ENCODE results near the gene PTPRD.

The PTPRD gene

GRCh38 chr9:9746826-9747225 lies 866.0 kb downstream of the PTPRD start:
- DNase-seq = no peak

- no peak for DNase-seq
These were observed 869.0 kb downstream of the PTPRD start for GRCh38 chr9:9743822-9744221.

GRCh38 chr9:9730174-9730573 lies 882.6 kb downstream of the PTPRD start:
- DNase-seq = no peak

- DNase-seq = no peak
These were observed 883.7 kb downstream of the PTPRD start for GRCh38 chr9:9729082-9729481.

GRCh38 chr9:9719373-9720112 lies 893.3 kb downstream of the PTPRD start:
- DNase-seq = no peak

GRCh38 chr9:9718691-9719090 lies 894.1 kb downstream of the PTPRD start:
- DNase-seq = no peak

- no peak for DNase-seq
These were observed 933.4 kb downstream of the PTPRD start for GRCh38 chr9:9679433-9679832.

- no peak for DNase-seq
These were observed 938.3 kb downstream of the PTPRD start for GRCh38 chr9:9674461-9674860.

- DNase-seq = no peak
These were observed 942.3 kb downstream of the PTPRD start for GRCh38 chr9:9670454-9670853.

GRCh38 chr9:9645006-9645405 lies 967.8 kb downstream of the PTPRD start:
- no peak for DNase-seq

- DNase-seq = no peak
These were observed 981.5 kb downstream of the PTPRD start for GRCh38 chr9:9631284-9631683.

- no peak for DNase-seq
These were observed 987.6 kb downstream of the PTPRD start for GRCh38 chr9:9625248-9625647.

GRCh38 chr9:9623506-9623905 lies 989.3 kb downstream of the PTPRD start:
- DNase-seq = no peak

- no peak for DNase-seq
These were observed 991.4 kb downstream of the PTPRD start for GRCh38 chr9:9621355-9621940.

- DNase-seq = no peak
These were observed 992.1 kb downstream of the PTPRD start for GRCh38 chr9:9620736-9621135.

GRCh38 chr9:9615086-9615485 lies 997.7 kb downstream of the PTPRD start:
- DNase-seq = no peak

- no peak for DNase-seq
These were observed 998.2 kb downstream of the PTPRD start for GRCh38 chr9:9614607-9615006.

- no peak for DNase-seq
These were observed 1000.0 kb downstream of the PTPRD start for GRCh38 chr9:9612755-9613154.

GRCh38 chr9:9612270-9612669 lies 1000.5 kb downstream of the PTPRD start:
- peak; percentile 57 to 88 (median 59) for DNase-seq

GRCh38 chr9:9605681-9606080 lies 1007.1 kb downstream of the PTPRD start:
- no peak for DNase-seq

- DNase-seq = no peak
These were observed 1009.5 kb downstream of the PTPRD start for GRCh38 chr9:9603345-9603744.

- DNase-seq = no peak
These were observed 1014.1 kb downstream of the PTPRD start for GRCh38 chr9:9598723-9599122.

GRCh38 chr9:9592104-9592503 lies 1020.7 kb downstream of the PTPRD start:
- no peak for DNase-seq

GRCh38 chr9:9585920-9586319 lies 1026.9 kb downstream of the PTPRD start:
- DNase-seq = no peak

GRCh38 chr9:9574080-9574479 lies 1038.7 kb downstream of the PTPRD start:
- no peak for DNase-seq
